Activated naive CD8-positive, alpha-beta T cell treated with anti-CD3 and anti-CD28 coated beads, Interleukin-2, amount 50 U/mL, for 24 hours (primary cell): ENCODE results near the gene KCTD1.

Experiments
- ATAC-seq: fragments of 150-1000 bp; cut with Tn5 transposase; one replicate; pipeline ENCODE4 v1.10.0; 2021
- DNase-seq: peaks from one replicate; pipeline ENCODE4 v3.0.0; 2021
- H3K27ac Mint-ChIP-seq: one replicate; pipeline ENCODE4 v1.8.0; 2021; ENCODE audit warnings: mild to moderate bottlenecking, mixed read lengths
- H3K27me3 Mint-ChIP-seq: one replicate; pipeline ENCODE4 v1.8.0; 2021; ENCODE audit warnings: mixed read lengths
- H3K36me3 Mint-ChIP-seq: one replicate; pipeline ENCODE4 v1.8.0; 2021; ENCODE audit warnings: low read depth, mixed read lengths
- H3K4me1 Mint-ChIP-seq: one replicate; pipeline ENCODE4 v1.8.0; 2021; ENCODE audit warnings: mixed read lengths
- H3K4me3 Mint-ChIP-seq: one replicate; pipeline ENCODE4 v1.8.0; 2021; ENCODE audit warnings: mild to moderate bottlenecking, moderate library complexity, mixed read lengths
- H3K9me3 Mint-ChIP-seq: one replicate; pipeline ENCODE4 v1.8.0; 2021; ENCODE audit warnings: mixed read lengths

The KCTD1 gene

GRCh38 chr18:26540043-26540628 lies 8.2 kb downstream of the KCTD1 start:
- Mint-ChIP-seq H3K9me3 (no peaks in the 10 kb centered on the region), H3K4me1 (peaks cover 10% of the 10 kb centered on the region), H3K4me3 (no peak overlapping the region), H3K27me3 (no peaks in the 10 kb centered on the region), H3K27ac (no peak overlapping the region), H3K36me3 (no peaks in the 10 kb centered on the region)
- ATAC-seq (no peak), DNase-seq (no peak)

DNA sequence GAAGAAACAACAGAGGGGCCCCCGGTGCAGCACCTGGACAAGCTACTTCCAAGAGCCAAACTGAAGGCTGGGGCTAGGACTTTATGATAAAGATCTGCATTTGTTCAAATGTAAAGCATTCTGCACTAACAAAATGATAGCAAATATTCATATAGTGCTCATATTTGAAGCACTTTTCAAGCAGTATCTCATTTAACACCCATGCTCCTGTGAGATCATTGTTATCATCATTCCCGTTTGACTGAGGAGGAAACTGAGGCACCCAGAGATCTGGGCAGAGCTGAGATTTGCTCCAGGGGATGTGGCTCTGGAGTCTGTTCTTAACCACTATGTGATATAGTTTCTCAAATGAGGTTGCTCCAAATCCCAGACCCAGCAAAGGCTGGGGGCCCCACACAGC lies 9.8 kb downstream of the KCTD1 start:
- no peak for DNase-seq
- Mint-ChIP-seq H3K4me1 (peaks cover 2% of the 10 kb centered on the region), H3K4me3 (no peak overlapping the region), H3K27me3 (no peaks in the 10 kb centered on the region), H3K36me3 (no peaks in the 10 kb centered on the region), H3K27ac (no peak overlapping the region), H3K9me3 (no peaks in the 10 kb centered on the region)
- ATAC-seq, result no peak

DNA sequence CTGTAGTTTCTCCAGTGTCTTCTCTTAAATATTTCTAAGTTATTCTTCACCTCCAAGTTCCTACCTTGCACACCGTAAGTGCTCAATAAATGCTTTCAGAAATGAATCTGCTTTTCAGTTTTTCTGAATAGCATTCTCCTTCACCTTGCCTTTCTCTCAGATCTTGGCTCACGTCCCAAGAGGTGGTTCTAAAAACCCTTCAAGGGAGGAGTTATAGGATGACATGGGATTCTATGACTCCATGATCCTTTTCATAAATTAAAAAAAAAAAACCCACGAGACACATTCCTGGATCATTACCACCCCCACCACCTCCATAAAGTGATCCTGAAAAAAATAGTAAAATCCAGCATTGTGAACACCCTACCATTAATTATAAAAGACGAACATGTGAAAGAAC lies 11.7 kb downstream of the KCTD1 start:
- Mint-ChIP-seq H3K4me3 (no peak overlapping the region), H3K9me3 (no peaks in the 10 kb centered on the region), H3K27ac (no peak overlapping the region), H3K36me3 (no peaks in the 10 kb centered on the region), H3K27me3 (no peaks in the 10 kb centered on the region), H3K4me1 (peaks cover 2% of the 10 kb centered on the region)
- DNase-seq, result no peak
- no peak for ATAC-seq

DNA sequence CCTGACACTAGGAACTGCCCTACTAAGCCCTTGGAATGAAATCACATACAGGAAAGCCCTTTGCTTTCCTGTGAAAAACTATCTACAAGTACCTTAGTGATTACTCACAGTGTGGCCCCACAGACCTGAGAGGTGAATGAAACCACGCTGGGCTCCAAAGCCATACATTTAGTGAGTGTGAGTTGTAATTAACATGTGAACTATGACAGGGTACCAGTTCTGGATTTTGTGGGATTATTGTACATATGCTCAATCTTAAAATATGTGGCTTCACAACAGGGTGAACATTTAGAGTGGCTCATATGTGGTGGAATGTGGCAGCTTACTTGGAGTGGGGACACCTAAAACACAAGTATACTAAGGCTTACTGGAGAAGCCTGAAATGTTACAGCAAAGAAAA lies 12.3 kb downstream of the KCTD1 start:
- H3K27me3 Mint-ChIP-seq, result no peaks in the 10 kb centered on the region
- no peak overlapping the region for H3K27ac Mint-ChIP-seq
- peaks cover 2% of the 10 kb centered on the region for H3K4me1 Mint-ChIP-seq
- H3K9me3 Mint-ChIP-seq, result no peaks in the 10 kb centered on the region
- no peak overlapping the region for H3K4me3 Mint-ChIP-seq
- peak; percentile 66 for ATAC-seq
- no peak for DNase-seq
- no peaks in the 10 kb centered on the region for H3K36me3 Mint-ChIP-seq

DNA sequence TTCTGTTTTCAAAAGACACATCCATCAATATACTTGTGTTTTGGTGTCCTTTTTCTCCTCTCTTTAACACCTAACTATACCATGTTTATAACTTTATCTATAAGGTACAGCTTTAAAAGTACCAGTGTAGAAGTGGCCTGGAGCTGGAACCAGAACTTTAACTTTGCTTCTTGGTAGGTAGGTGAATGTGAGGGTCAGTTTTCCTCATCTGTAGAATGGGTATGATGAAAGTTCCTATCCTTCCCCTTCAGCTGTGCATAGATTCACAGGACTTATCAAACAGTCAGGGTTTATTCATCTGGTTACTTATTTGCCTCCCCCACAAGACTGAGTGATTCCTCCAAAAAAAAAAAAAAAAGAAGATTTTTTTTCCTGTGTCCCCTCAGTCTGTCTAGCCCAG lies 12.7 kb downstream of the KCTD1 start:
- no peak for ATAC-seq

DNA sequence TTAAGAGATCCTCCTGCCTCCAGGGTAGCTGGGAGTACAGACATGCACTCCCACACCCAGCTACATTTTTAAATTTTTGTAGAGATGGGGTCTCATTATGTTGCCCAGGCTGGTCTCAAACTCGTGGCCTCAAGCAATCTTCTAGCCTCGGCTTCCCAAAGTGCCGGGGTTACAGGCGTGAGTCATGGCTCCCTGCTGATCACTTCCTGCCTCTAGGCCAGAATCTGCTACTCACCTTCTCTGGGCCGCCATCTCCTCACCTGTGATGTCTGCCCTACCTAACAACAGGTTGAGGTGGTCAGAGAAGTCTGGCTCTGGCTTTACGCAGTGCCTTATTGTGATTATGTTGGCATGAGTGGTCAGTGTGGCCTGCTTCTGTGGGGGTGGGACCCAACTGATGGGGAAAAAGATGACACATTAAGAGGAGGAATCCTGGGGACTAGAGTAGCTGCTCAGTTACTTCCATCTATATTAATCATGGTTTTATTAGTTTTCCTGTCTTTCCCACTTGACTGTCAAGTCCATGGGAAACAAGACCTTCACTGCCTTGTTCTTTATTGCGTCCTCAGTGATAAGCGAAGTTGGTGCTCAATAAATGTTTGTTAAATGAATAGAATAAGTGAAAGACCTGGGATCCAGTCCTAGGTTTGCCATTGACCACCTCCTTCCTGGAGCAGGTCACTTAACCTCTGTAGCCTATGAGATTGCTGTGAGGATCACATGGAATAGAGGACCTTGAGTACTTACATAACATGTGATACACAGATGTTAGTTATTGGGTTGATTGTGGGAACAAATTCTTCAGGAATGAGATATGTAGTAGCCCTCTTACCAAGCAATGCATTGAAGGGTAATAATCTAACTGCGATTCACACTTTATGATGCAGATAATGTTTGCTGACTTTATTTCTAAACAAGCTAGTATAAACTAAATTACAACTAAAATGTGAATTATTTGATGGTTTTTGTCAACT lies 15.7 kb downstream of the KCTD1 start:
- ATAC-seq, result no peak
- Mint-ChIP-seq H3K9me3 (no peaks in the 10 kb centered on the region), H3K4me3 (no peak overlapping the region), H3K4me1 (no peaks in the 10 kb centered on the region), H3K27me3 (no peaks in the 10 kb centered on the region), H3K36me3 (no peaks in the 10 kb centered on the region), H3K27ac (no peak overlapping the region)
- no peak for DNase-seq

More for the DNA sequence above, 12.7 kb downstream of the KCTD1 start:
- H3K9me3 Mint-ChIP-seq, result no peaks in the 10 kb centered on the region
- no peak overlapping the region for H3K27ac Mint-ChIP-seq
- H3K27me3 Mint-ChIP-seq, result no peaks in the 10 kb centered on the region
- H3K36me3 Mint-ChIP-seq, result no peaks in the 10 kb centered on the region
- no peak for DNase-seq
- H3K4me1 Mint-ChIP-seq, result peaks cover 2% of the 10 kb centered on the region
- H3K4me3 Mint-ChIP-seq, result no peak overlapping the region

DNA sequence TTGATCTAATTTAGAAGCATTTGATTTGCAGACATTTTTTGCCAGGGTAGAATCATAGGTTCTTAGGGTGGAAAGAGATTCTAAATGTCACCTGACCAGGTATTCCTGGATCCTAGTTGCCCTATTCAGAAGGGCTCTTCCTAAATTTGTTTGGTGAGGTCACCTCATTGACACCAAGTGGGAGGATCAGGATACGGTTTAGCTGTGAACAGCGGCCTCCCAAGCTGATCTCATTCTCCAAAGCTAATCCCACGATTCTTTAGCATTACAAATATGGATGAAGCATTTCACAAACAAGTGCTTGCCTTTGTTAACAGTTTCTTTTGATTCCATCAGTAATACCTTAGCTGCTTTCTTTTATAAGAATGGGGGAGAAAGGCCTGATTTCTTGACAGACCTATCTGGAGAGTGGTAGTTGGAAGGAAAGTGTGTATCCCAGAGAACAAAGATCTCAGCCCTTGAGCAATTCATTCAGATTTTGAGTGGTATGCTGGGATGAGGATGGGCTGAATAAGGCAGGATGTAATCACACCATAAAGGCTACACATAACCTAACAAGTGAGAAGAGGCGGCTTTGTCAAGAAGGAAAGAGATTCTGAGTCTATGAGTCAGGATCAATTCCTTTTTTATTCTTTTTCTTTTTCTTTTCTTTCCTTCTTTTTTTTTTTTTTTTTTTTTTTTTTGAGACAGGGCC lies 16.6 kb downstream of the KCTD1 start:
- Mint-ChIP-seq H3K27ac (no peak overlapping the region), H3K27me3 (no peaks in the 10 kb centered on the region), H3K9me3 (no peaks in the 10 kb centered on the region)

DNA sequence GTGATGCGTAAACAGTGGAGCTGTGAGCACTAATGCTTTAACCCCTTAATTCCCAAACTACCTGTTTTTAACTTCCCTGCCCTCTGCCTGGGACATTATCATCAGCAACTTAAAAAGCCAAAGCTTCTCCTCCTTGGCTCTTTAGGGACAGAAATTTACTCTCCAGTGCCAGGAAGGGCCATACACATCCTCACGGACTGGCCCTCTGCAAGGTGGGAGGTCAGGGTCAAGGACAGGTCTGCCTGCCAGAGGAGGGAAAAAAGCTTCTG lies 21.5 kb downstream of the KCTD1 start:
- H3K4me1 Mint-ChIP-seq, result no peaks in the 10 kb centered on the region
- H3K27ac Mint-ChIP-seq, result no peak overlapping the region
- H3K4me3 Mint-ChIP-seq, result no peak overlapping the region
- no peaks in the 10 kb centered on the region for H3K36me3 Mint-ChIP-seq
- H3K27me3 Mint-ChIP-seq, result no peaks in the 10 kb centered on the region
- ATAC-seq (no peak), DNase-seq (no peak)
- no peaks in the 10 kb centered on the region for H3K9me3 Mint-ChIP-seq

More for the DNA sequence above, 16.6 kb downstream of the KCTD1 start:
- Mint-ChIP-seq H3K36me3 (no peaks in the 10 kb centered on the region), H3K4me3 (no peak overlapping the region), H3K4me1 (no peaks in the 10 kb centered on the region)
- ATAC-seq (no peak), DNase-seq (no peak)

GRCh38 chr18:26526128-26526965 lies 22.0 kb downstream of the KCTD1 start:
- H3K27me3 Mint-ChIP-seq, result no peaks in the 10 kb centered on the region
- H3K36me3 Mint-ChIP-seq, result no peaks in the 10 kb centered on the region
- DNase-seq (no peak), ATAC-seq (no peak)
- H3K27ac Mint-ChIP-seq, result no peak overlapping the region
- no peaks in the 10 kb centered on the region for H3K9me3 Mint-ChIP-seq
- H3K4me3 Mint-ChIP-seq, result no peak overlapping the region
- no peaks in the 10 kb centered on the region for H3K4me1 Mint-ChIP-seq

- Mint-ChIP-seq H3K4me3 (no peak overlapping the region), H3K9me3 (no peaks in the 10 kb centered on the region), H3K4me1 (no peaks in the 10 kb centered on the region), H3K36me3 (no peaks in the 10 kb centered on the region), H3K27me3 (no peaks in the 10 kb centered on the region), H3K27ac (no peak overlapping the region)
- ATAC-seq (no peak), DNase-seq (no peak)
These were observed 23.6 kb downstream of the KCTD1 start for GRCh38 chr18:26524504-26525351.

DNA sequence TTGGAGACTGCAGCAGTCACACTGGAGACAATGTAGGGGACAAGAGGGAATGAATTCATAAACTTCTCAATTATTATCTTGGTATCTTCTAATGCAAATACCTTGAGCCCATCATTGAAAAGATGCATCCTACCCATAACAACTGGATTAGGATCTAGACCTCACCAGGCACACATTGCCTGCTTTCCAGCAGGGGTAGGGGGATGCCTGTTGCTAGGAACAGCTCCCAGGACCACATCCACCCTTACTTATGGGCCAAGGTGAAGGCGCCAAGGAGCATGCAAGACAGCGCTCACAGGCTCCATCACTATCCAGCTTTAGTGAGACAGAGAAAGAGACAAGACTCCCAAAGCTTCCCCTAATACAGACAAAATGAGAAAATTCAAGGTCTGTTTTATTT lies 24.4 kb downstream of the KCTD1 start:
- Mint-ChIP-seq H3K4me3 (no peak overlapping the region), H3K27ac (no peak overlapping the region), H3K36me3 (no peaks in the 10 kb centered on the region), H3K4me1 (no peaks in the 10 kb centered on the region), H3K9me3 (no peaks in the 10 kb centered on the region), H3K27me3 (no peaks in the 10 kb centered on the region)
- ATAC-seq (no peak), DNase-seq (no peak)

- Mint-ChIP-seq H3K27me3 (no peaks in the 10 kb centered on the region), H3K27ac (no peak overlapping the region), H3K4me1 (no peaks in the 10 kb centered on the region), H3K4me3 (no peak overlapping the region), H3K9me3 (no peaks in the 10 kb centered on the region), H3K36me3 (no peaks in the 10 kb centered on the region)
- ATAC-seq, result no peak
- DNase-seq, result no peak
These were observed 26.7 kb downstream of the KCTD1 start for GRCh38 chr18:26521617-26522016.

- no peaks in the 10 kb centered on the region for H3K9me3 Mint-ChIP-seq
- ATAC-seq, result no peak
- no peaks in the 10 kb centered on the region for H3K4me1 Mint-ChIP-seq
- no peak for DNase-seq
- H3K36me3 Mint-ChIP-seq, result no peaks in the 10 kb centered on the region
- H3K27me3 Mint-ChIP-seq, result no peaks in the 10 kb centered on the region
- no peak overlapping the region for H3K27ac Mint-ChIP-seq
- no peak overlapping the region for H3K4me3 Mint-ChIP-seq
These were observed 27.4 kb downstream of the KCTD1 start for GRCh38 chr18:26520974-26521373.

DNA sequence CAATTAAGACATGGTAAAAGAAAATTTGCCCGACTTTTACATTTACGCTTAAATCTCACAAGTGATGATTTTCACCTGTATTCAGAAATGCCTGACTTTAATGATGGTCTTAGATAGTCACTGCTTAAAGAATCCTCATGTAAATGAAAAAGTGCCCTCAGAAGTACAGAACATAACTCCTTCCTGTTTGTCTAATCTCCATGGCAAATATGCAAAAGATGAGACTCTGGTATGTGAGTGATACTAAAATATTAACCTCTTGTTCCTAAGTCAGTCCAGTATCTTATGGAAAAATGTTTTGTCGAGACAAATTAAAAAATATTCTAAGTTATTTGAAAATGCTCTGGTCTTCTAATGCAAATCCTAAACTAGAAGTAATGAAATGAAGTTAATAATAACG lies 29.2 kb downstream of the KCTD1 start:
- ATAC-seq (no peak), DNase-seq (no peak)
- Mint-ChIP-seq H3K4me3 (no peak overlapping the region), H3K36me3 (no peaks in the 10 kb centered on the region), H3K9me3 (no peaks in the 10 kb centered on the region), H3K27ac (no peak overlapping the region), H3K27me3 (no peaks in the 10 kb centered on the region), H3K4me1 (no peaks in the 10 kb centered on the region)
